Thymus (tissue), 11 donors: ENCODE measurements around the gene SLC35E1. TPM values are rescaled to one million over a fixed set of nuclear protein-coding genes. Genes with fewer than 3 reads are reported as not detected.
"Not testable (repeated sequence)": the region's sequence is repeated elsewhere in the genome, so short reads cannot be mapped to it uniquely, and the experiment has no call there.

Experiments used
- DNase-seq, 9 donors: peaks; one replicate each; pipeline ENCODE4 v3.0.0-alpha.2; 2013; ENCODE audit warnings: low spot score in 9 of 9, low read depth in 6 of 9, missing footprints in 1 of 9
- H3K27ac ChIP-seq, 2 donors: one replicate each; pipeline ENCODE4 v1.5.1; 2013; ENCODE audit warnings: control low read depth in 1 of 2, low read depth in 1 of 2, low read length in 1 of 2, mild to moderate bottlenecking in 1 of 2, moderate library complexity in 1 of 2
- H3K27me3 ChIP-seq, 2 donors: one replicate each; pipeline ENCODE4 v1.5.1; 2013; ENCODE audit warnings: low read length in 1 of 2; ENCODE audit not compliant: control insufficient read depth in 2 of 2, insufficient read depth in 1 of 2
- H3K36me3 ChIP-seq, 2 donors: one replicate each; pipeline ENCODE4 v1.5.1; 2013; ENCODE audit warnings: low read length in 1 of 2, mild to moderate bottlenecking in 1 of 2, moderate library complexity in 1 of 2; ENCODE audit not compliant: control insufficient read depth in 2 of 2, insufficient read depth in 2 of 2
- H3K4me1 ChIP-seq, 2 donors: one replicate each; pipeline ENCODE4 v1.5.1; 2013; ENCODE audit warnings: low read length in 2 of 2; ENCODE audit not compliant: control insufficient read depth in 2 of 2, insufficient read depth in 2 of 2
- H3K4me3 ChIP-seq, 2 donors: one replicate each; pipeline ENCODE4 v1.5.1; 2013; ENCODE audit warnings: low read length in 2 of 2, control low read depth in 1 of 2, mild to moderate bottlenecking in 1 of 2
- H3K9me3 ChIP-seq, 2 donors: one replicate each; pipeline ENCODE4 v1.5.1; 2013; ENCODE audit warnings: low read length in 1 of 2, mild to moderate bottlenecking in 1 of 2; ENCODE audit not compliant: control insufficient read depth in 2 of 2, insufficient read depth in 1 of 2
- WGBS: extraction: QIAGEN DNeasy Blood & Tissue Kit; methylation state at CpG from one replicate; pipeline ENCODE4 v1.1.7; 2013; 5-methylcytosine and 5-hydroxymethylcytosine counted together
- polyA plus RNA-seq: library from polyadenylated mRNA; stranded (reverse); fragments of 200-250 nt; gene quantifications from one replicate; pipeline ENCODE4 v1.2.3, GENCODE V29; 2013
- total RNA-seq: library from RNA; stranded (reverse); fragments of 120-200 nt; gene quantifications from one replicate; pipeline ENCODE4 v1.2.4, GENCODE V29; 2013
- donor health status: healthy.

SLC35E1 gene
- total and polyA plus RNA-seq, 2 donors: 13.1 to 31.3 TPM

DNA sequence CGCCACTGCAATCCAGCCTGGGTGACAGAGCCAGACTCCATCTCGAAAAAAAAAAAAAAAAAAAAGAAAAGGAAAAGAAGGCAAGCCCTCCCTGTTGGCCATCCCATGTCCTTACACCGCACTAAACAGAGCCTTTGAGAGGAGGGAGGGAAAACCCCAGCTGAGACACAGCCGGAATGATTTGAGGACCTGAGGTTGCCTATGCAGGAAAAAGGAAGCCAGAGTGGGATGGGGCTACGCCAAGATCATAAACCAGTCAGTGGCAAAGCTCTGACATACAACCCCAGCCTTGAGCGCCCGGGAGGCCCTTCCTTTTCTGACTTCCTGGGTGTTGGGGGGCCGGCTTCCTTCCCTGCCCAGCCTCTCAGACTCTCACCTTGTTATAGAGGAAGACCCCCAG is 17.4 kb downstream of the SLC35E1 start:
- peaks cover 0 to 7% of the 10 kb centered on the region in 2 donors for H3K4me1 ChIP-seq
- no peak overlapping the region for H3K4me3 ChIP-seq
- peaks cover 55 to 56% of the 10 kb centered on the region in 2 donors for H3K36me3 ChIP-seq
- no peaks in the 10 kb centered on the region for H3K9me3 ChIP-seq
- no peak overlapping the region for H3K27ac ChIP-seq
- 61% methylated on average over 8 of the region's 8 CpGs for WGBS
- DNase-seq: no peak
- no peaks in the 10 kb centered on the region for H3K27me3 ChIP-seq

DNA sequence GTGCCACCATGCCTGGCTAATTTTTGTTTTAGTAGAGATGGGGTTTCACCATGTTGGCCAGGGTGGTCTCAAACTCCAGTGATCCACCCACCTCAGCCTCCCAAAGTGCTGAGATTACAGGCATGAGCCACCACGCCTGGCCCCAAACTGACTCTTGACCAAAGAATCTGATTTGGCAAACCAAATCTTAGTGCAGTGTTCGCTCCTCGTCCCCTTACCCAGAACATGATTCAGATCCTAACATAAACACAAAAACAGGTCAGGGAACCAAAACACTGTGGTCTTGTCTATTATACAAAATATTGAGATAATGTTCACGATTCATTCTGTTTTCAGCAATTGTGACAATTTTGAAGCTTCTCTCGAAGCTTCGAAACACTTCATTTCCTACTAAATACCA is 20.3 kb downstream of the SLC35E1 start:
- Histone ChIP-seq H3K4me1 (peaks cover 0 to 20% of the 10 kb centered on the region in 2 donors), H3K36me3 (peaks cover 44 to 52% of the 10 kb centered on the region in 2 donors)
- not testable (repeated sequence) for H3K27me3 ChIP-seq, H3K4me3 ChIP-seq, DNase-seq, H3K9me3 ChIP-seq, H3K27ac ChIP-seq
- 97% methylated on average over 6 of the region's 6 CpGs for WGBS

DNA sequence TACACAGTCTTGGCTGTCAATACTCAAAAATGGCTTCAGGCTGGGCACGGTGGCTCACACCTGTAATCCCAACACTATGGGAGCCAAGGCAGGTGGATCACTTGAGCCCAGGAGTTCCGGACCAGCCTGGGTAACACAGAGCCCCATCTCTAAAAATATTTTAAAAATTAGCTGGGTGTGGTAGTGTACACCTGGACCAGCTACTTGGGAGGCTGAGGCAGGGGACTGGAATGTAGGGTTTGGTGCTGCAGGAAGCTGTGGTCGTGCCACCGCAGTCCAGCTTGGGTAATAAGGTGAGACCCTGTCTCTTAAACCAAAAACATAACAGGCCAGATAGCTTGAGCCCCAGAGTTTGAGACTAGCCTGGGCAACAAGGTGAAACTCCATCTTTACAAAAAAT is 23.3 kb downstream of the SLC35E1 start:
- Histone ChIP-seq H3K36me3 (peaks cover 29 to 32% of the 10 kb centered on the region in 2 donors), H3K27me3 (no peaks in the 10 kb centered on the region), H3K27ac (no peak overlapping the region), H3K9me3 (no peaks in the 10 kb centered on the region), H3K4me1 (peaks cover 0 to 22% of the 10 kb centered on the region in 2 donors), H3K4me3 (no peak overlapping the region)
- no peak for DNase-seq
- WGBS: 96% methylated on average over 4 of the region's 4 CpGs

DNA sequence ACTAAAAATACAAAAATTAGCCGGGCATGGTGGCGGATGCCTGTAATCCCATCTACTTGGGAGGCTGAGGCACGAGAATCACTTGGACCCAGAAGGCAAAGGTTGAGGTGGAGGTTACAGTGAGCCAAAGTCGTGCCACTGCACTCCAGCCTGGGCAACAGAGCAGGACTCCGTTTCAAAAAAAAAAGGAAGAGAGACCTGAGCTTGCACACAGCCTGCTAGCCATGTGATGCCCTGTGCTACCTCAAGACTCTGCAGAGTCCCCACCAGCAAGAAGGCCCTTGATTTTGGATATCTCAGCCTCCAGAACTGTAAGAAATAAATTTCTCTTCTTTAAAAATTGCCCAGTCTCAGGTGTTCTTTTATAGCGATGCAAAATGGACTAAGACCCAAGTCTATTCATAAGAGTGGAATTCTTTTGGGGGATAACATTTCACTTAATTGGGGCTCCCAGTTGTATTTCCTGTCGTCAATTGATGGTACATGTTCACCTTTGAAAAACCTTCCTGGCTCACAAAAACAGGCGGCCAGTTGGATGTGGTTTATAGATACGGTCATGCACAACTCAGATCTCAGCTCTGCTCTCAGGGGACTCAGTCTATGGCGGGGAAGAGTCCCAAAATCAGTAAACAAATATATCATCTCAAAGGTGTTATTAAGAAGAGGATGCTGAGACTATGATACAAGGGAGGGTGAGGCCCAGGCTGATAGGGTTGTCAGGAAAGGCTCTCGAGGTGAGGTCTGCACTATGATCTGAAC is 27.6 kb downstream of the SLC35E1 start:
- peaks cover 8 to 13% of the 10 kb centered on the region in 2 donors for H3K36me3 ChIP-seq
- H3K4me3 ChIP-seq: no peak overlapping the region
- H3K4me1 ChIP-seq: peaks cover 13 to 43% of the 10 kb centered on the region in 2 donors
- H3K9me3 ChIP-seq: no peaks in the 10 kb centered on the region
- no peak overlapping the region for H3K27ac ChIP-seq
- WGBS: 96% methylated on average over 11 of the region's 11 CpGs
- no peak for DNase-seq
- no peaks in the 10 kb centered on the region for H3K27me3 ChIP-seq

DNA sequence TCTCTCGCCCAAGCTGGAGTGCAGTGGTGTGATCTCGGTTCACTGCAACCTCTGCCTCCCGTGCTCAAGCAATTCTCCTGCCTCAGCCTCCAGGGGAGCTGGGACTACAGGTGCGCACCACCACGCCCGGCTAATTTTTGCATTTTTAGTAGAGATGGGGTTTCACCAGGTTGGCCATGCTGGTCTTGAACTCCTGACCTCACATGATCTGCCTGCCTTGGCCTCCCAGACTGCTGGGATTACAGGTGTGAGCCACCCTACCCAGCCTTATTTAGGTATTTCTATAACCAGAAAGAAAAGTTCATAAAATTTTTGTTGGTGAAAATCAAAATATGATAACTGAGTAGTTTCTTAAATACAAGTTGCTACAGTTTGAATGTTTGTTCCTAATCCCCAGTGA is 28.5 kb downstream of the SLC35E1 start:
- H3K27ac ChIP-seq, DNase-seq, H3K27me3 ChIP-seq, H3K9me3 ChIP-seq, H3K4me3 ChIP-seq: not testable (repeated sequence)
- peaks cover 15 to 39% of the 10 kb centered on the region in 2 donors for H3K4me1 ChIP-seq
- peaks cover 11 to 21% of the 10 kb centered on the region in 2 donors for H3K36me3 ChIP-seq
- 96% methylated on average over 6 of the region's 6 CpGs for WGBS

DNA sequence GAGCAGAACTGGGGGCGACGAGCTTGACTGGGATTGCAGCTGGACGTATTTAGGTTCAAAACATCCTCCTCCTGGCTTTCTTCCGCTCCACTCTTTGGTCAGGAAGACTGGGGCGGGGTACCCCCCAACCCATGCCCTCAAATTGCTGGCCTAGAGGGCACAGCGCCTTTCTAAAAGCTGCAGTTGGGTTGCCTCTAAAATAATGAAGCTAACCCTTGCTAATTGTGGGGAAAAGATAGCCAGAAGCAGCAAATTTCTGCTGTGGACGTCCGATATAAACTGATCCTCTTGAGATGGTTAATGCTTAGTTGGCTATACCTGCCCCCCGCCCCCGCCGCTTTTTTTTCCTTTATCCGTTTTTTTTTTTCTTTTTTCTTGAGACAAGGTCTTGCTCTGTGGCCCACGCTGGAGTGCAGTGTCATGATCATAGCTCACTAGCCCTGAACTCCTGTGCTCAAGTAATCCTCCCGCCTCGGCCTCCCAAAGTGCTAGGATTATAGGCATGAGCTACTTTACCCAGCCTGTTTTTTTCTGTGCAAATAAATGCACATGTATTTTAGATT is 29.2 kb downstream of the SLC35E1 start:
- Histone ChIP-seq H3K9me3 (no peaks in the 10 kb centered on the region), H3K36me3 (peaks cover 16 to 25% of the 10 kb centered on the region in 2 donors), H3K27me3 (no peaks in the 10 kb centered on the region), H3K4me3 (peak overlapping the region; percentile 84 to 98), H3K27ac (peak overlapping the region; percentile 87 to 91), H3K4me1 (peaks cover 15 to 33% of the 10 kb centered on the region in 2 donors)
- DNase-seq: no peak
- 8% methylated on average over 15 of the region's 15 CpGs for WGBS

DNA sequence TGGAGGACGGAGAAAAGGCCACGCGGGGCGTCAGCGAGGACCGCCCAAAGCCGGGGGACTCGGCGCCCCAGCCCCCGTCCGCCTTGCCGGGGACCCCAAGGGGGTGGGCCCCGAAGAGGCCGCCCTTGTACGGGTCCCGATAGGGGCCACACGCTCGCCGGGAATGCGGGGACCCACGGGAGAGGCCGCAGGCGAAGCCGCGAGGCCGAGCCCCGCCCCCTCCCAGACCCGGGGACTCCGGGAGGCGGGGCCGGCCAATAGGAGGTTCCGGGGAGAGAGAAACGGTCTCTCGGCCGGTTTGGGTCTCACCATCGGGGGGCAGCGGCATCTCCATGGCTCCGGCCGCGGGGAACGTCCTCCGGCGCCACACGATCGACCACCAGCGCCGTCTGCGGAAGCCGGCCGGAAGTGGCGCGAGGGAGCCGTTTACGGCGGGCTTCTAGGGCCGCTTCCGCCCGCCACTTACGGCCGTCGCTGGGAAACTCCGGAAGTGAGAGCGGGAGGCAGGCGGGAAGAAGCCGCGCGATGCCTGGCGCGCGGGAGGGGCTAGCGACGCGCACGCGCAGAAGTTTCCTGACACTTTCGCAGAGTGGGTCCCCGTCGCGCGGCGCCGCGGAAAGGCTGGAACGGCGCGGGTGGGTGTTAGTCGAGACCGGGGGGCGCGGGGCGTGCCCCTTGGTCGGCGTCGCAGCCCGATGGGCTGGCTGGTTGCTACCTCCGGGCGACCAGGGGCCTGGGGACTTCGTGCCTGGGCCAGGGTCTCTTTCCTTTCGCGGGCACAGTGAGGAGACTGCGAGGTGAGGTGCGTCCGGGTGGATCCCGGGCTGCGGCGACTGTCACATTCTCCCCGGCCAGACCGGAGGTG is 29.9 kb downstream of the SLC35E1 start, which contains the start of gene CHERP:
Gene CHERP, minus strand, starts transcription at position 393 of the 865 bp plus-strand sequence. Its CDS starts 59 bp downstream, at position 334.
- peaks cover 23 to 32% of the 10 kb centered on the region in 2 donors for H3K36me3 ChIP-seq
- peak within 1 kb of the TSS; percentile 87 to 91 for H3K27ac ChIP-seq
- H3K4me3 ChIP-seq: peak within 1 kb of the TSS; percentile 84 to 98
- no peaks in the 10 kb centered on the region for H3K9me3 ChIP-seq
- WGBS: under 1% methylated on average over 108 of the region's 108 CpGs
- DNase-seq: peak; percentile 84 to 98 (median 92)
- H3K4me1 ChIP-seq: peaks cover 15 to 31% of the 10 kb centered on the region in 2 donors
- H3K27me3 ChIP-seq: no peaks in the 10 kb centered on the region

DNA sequence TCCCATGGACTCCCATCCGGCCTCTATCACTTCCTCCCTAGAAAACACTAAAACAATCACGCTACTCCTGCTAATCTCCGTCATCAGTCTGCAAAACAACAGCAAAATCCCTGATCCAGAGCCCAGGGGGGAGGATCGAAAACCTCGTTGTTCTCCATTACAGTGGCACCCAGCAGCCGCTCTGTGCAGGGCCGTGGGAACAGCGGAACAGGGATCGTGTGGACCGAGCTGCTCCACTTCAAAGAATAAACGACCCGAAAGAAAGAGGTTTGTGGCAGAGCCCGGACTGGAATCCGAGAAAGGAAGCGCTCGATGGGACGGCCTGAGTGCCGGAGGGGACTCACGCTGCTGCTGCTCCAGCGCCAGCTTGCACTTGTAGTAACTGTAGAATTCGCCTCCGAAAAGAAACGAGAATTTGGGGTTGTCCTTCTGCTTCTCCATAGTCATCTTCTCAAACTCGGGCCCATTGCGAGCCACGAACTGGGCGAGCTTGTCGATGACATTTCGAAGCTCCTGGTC is 30.6 kb downstream of the SLC35E1 start:
- 3% methylated on average over 29 of the region's 29 CpGs for WGBS
- DNase-seq: peak in 2 of 9 donors; percentile 8 to 13
- Histone ChIP-seq H3K4me3 (peak overlapping the region; percentile 84 to 98), H3K36me3 (peaks cover 30 to 37% of the 10 kb centered on the region in 2 donors), H3K27ac (peak overlapping the region; percentile 71 to 77), H3K9me3 (no peaks in the 10 kb centered on the region), H3K27me3 (no peaks in the 10 kb centered on the region), H3K4me1 (peaks cover 15 to 31% of the 10 kb centered on the region in 2 donors)
